Measurements from ENCODE around the gene ZNRF2. TPM values are rescaled to one million over a fixed set of nuclear protein-coding genes. Genes with fewer than 3 reads are reported as not detected.

Gene ZNRF2
- polyA plus RNA-seq, 1 donor (not counting 4 experiments of a cell fraction or from before 2014, with no cell fraction given) = 7.0 TPM

- FAIRE-seq = peak; percentile 100
- DNase-seq (ENCODE audit: low read depth, low spot score) = peak; percentile 99
Observed at GRCh38 chr7:30406664-30407425, 122.4 kb downstream of the ZNRF2 start.

GRCh38 chr7:30411173-30411572 is 126.8 kb downstream of the ZNRF2 start:
- H3K4me2 ChIP-seq (ENCODE audit: control insufficient read depth, extremely low read depth, insufficient read depth, low read depth, low read length) = no peak overlapping the region
- FAIRE-seq (no peak), DNase-seq (ENCODE audit: low read depth, low spot score) (no peak)
- H3K4me1 ChIP-seq (ENCODE audit: control insufficient read depth, extremely low read depth, insufficient read depth, low read length) = peaks cover 19% of the 10 kb centered on the region
- H3K36me3 ChIP-seq (ENCODE audit: control insufficient read depth in 2 of 2, extremely low read depth in 1 of 2, insufficient read depth in 2 of 2, low read length in 2 of 2) = no peaks in the 10 kb centered on the region
- no peaks in the 10 kb centered on the region for H3K27me3 ChIP-seq (ENCODE audit: control insufficient read depth, extremely low read depth, insufficient read depth, low read length)
- H3K27ac ChIP-seq (ENCODE audit: control insufficient read depth, insufficient read depth, low read length) = no peak overlapping the region
- H4K20me1 ChIP-seq (ENCODE audit: control insufficient read depth, extremely low read depth, insufficient read depth, low read length) = no peaks in the 10 kb centered on the region
- no peaks in the 10 kb centered on the region for H3K79me2 ChIP-seq (ENCODE audit: control insufficient read depth, insufficient read depth, low read length)
- H3K9ac ChIP-seq (ENCODE audit: control insufficient read depth, extremely low read depth, insufficient read depth, low read length) = no peak overlapping the region
- H2AFZ ChIP-seq (ENCODE audit: control insufficient read depth, low read length) = no peak overlapping the region
- dilution Hi-C loops (cut with MboI; ENCODE audit: extremely low pct_ligation_motif_present, low sequenced_read_pairs) = no loop called here
- no peak overlapping the region for H3K4me3 ChIP-seq (ENCODE audit: control insufficient read depth in 2 of 3, extremely low read depth in 1 of 3, insufficient read depth in 2 of 3, low read depth in 1 of 3, low read length in 3 of 3)
- H3K9me3 ChIP-seq (ENCODE audit: control insufficient read depth, low read depth, low read length) = no peaks in the 10 kb centered on the region
- H3K9me1 ChIP-seq (ENCODE audit: control insufficient read depth, extremely low read depth, insufficient read depth, low read length) = no peaks in the 10 kb centered on the region
- TF ChIP-seq CTCF (optimal IDR thresholded peaks at IDR 0.05 in 1 of 3, IDR thresholded peaks at IDR 0.05 in 1 of 3, conservative IDR thresholded peaks at IDR 0.05 in 1 of 3; ENCODE audit: extremely low read depth in 1 of 3, insufficient read depth in 2 of 3, low read length in 3 of 3) (no peak), EZH2 (IDR thresholded peaks at IDR 0.05; ENCODE audit: low read length) (no peak)

More at GRCh38 chr7:30406664-30407425, 122.4 kb downstream of the ZNRF2 start:
- Histone ChIP-seq H3K27ac (ENCODE audit: control insufficient read depth, insufficient read depth, low read length) (peak overlapping the region; percentile 81), H2AFZ (ENCODE audit: control insufficient read depth, low read length) (no peak overlapping the region), H3K4me3 (ENCODE audit: control insufficient read depth in 2 of 3, extremely low read depth in 1 of 3, insufficient read depth in 2 of 3, low read depth in 1 of 3, low read length in 3 of 3) (no peak overlapping the region), H3K9me3 (ENCODE audit: control insufficient read depth, low read depth, low read length) (no peaks in the 10 kb centered on the region), H3K9me1 (ENCODE audit: control insufficient read depth, extremely low read depth, insufficient read depth, low read length) (no peaks in the 10 kb centered on the region), H3K4me2 (ENCODE audit: control insufficient read depth, extremely low read depth, insufficient read depth, low read depth, low read length) (peak overlapping the region; percentile 56), H3K79me2 (ENCODE audit: control insufficient read depth, insufficient read depth, low read length) (no peaks in the 10 kb centered on the region), H3K9ac (ENCODE audit: control insufficient read depth, extremely low read depth, insufficient read depth, low read length) (peak overlapping the region; percentile 35), H3K36me3 (ENCODE audit: control insufficient read depth in 2 of 2, extremely low read depth in 1 of 2, insufficient read depth in 2 of 2, low read length in 2 of 2) (no peaks in the 10 kb centered on the region), H3K27me3 (ENCODE audit: control insufficient read depth, extremely low read depth, insufficient read depth, low read length) (no peaks in the 10 kb centered on the region), H3K4me1 (ENCODE audit: control insufficient read depth, extremely low read depth, insufficient read depth, low read length) (peaks cover 30% of the 10 kb centered on the region), H4K20me1 (ENCODE audit: control insufficient read depth, extremely low read depth, insufficient read depth, low read length) (no peaks in the 10 kb centered on the region)
- TF ChIP-seq EZH2 (IDR thresholded peaks at IDR 0.05; ENCODE audit: low read length) (no peak), CTCF (optimal IDR thresholded peaks at IDR 0.05 in 1 of 3, IDR thresholded peaks at IDR 0.05 in 1 of 3, conservative IDR thresholded peaks at IDR 0.05 in 1 of 3; ENCODE audit: extremely low read depth in 1 of 3, insufficient read depth in 2 of 3, low read length in 3 of 3) (no peak)
- dilution Hi-C loops (cut with MboI; ENCODE audit: extremely low pct_ligation_motif_present, low sequenced_read_pairs) = no loop called here
